A673 (cell line): ENCODE results near the gene PTGDR2. TPM values are rescaled to one million over a fixed set of nuclear protein-coding genes. Genes with fewer than 3 reads are reported as not detected.

Experiments
- BruUV-seq: library from RNA; stranded (reverse); fragments of 400-500 nt; replicated peaks from 2 replicates; lab custom pipeline; 2021; lab: Mats Ljungman, UMichigan
- CTCF ChIA-PET: fragments of 300-600 bp; sonication (Branson Sonifier 250); formaldehyde crosslinking; loops from one replicate; lab custom pipeline; 2022; ENCODE audit warnings: antibody characterized with exemption; lab: Charles Lee
- POLR2A ChIA-PET: fragments of 300-600 bp; sonication (Branson Sonifier 250); formaldehyde crosslinking; loops from one replicate; lab custom pipeline; 2022; ENCODE audit warnings: antibody characterized with exemption; ENCODE audit not compliant: low non-redundant PET; lab: Charles Lee
- DNase-seq: peaks from one replicate; pipeline ENCODE4 v3.0.0-alpha.2; 2015; ENCODE audit warnings: low spot score
- H3K27ac ChIP-seq: fragments of 200-600 bp; sonication (generic); 2 replicates; pipeline ENCODE4 v1.5.1; 2016; ENCODE audit warnings: mixed run types, low read depth, mild to moderate bottlenecking, mixed read lengths, antibody characterized with exemption, low read length; ENCODE audit not compliant: poor library complexity, severe bottlenecking
- H3K27me3 ChIP-seq: fragments of 200-600 bp; sonication (generic); replicated peaks from 2 replicates; pipeline ENCODE4 v1.6.1; 2017; ENCODE audit warnings: mixed run types, low read depth, mild to moderate bottlenecking, mixed read lengths, antibody characterized with exemption, low read length; ENCODE audit not compliant: insufficient read depth, poor library complexity
- H3K36me3 ChIP-seq: fragments of 200-600 bp; sonication (generic); 2 replicates; pipeline ENCODE4 v1.6.1; 2016; ENCODE audit warnings: mixed run types, mild to moderate bottlenecking, mixed read lengths, antibody characterized with exemption, low read length; ENCODE audit not compliant: insufficient read depth, poor library complexity, severe bottlenecking
- H3K4me1 ChIP-seq: fragments of 200-600 bp; sonication (generic); 2 replicates; pipeline ENCODE4 v1.6.1; 2017; ENCODE audit warnings: mixed run types, mild to moderate bottlenecking, mixed read lengths, antibody characterized with exemption, low read length; ENCODE audit not compliant: insufficient read depth, poor library complexity, severe bottlenecking
- H3K4me3 ChIP-seq: fragments of 200-600 bp; sonication (generic); 2 replicates; pipeline ENCODE4 v1.5.1; 2016; ENCODE audit warnings: low read depth, mixed run types, mild to moderate bottlenecking, mixed read lengths, low read length; ENCODE audit not compliant: poor library complexity, severe bottlenecking
- H3K9me3 ChIP-seq: fragments of 200-600 bp; sonication (generic); 2 replicates; pipeline ENCODE4 v1.6.1; 2016; ENCODE audit warnings: mixed run types, low read depth, mild to moderate bottlenecking, mixed read lengths, antibody characterized with exemption, low read length; ENCODE audit not compliant: poor library complexity, severe bottlenecking
- CTCF ChIP-seq: fragments of 300-800, 200-600 bp; sonication (generic); conservative IDR thresholded peaks from 2 replicates; pipeline ENCODE4 v1.5.1; 2017; ENCODE audit warnings: low read depth, mild to moderate bottlenecking, antibody characterized with exemption, low read length, moderate library complexity, mixed read lengths
- EZH2 ChIP-seq: fragments of 200-600 bp; sonication (generic); IDR thresholded peaks from 2 replicates; pipeline ENCODE4 v1.6.1; 2017; ENCODE audit warnings: borderline replicate concordance, low read depth, mild to moderate bottlenecking, mixed read lengths, antibody characterized with exemption, low read length; ENCODE audit not compliant: poor library complexity, severe bottlenecking
- intact Hi-C: fragments of 100-400 bp; cut with micrococcal nuclease; formaldehyde crosslinking; loops from one replicate; pipeline ENCODE4 v1.10.0; 2022; ENCODE audit not compliant: unreplicated experiment
- total RNA-seq: library from RNA; stranded (reverse); gene quantifications from 2 replicates; pipeline ENCODE4 v1.2.3, GENCODE V29; 2021

PTGDR2 gene
- total RNA-seq, 1 experiment from 2014 or later = 0.09 TPM

GRCh38 chr11:60840470-60841430 is 15.0 kb downstream of the PTGDR2 start:
- Histone ChIP-seq H3K4me3 (no peak overlapping the region), H3K27me3 (no peaks in the 10 kb centered on the region), H3K36me3 (no peaks in the 10 kb centered on the region), H3K4me1 (no peaks in the 10 kb centered on the region), H3K9me3 (no peaks in the 10 kb centered on the region), H3K27ac (no peak overlapping the region)
- POLR2A ChIA-PET = no interaction called here
- intact Hi-C loops = no loop called here
- no peak for TF ChIP-seq EZH2
- TF ChIP-seq CTCF = no peak
- CTCF ChIA-PET = interaction anchor here (0.6 kb wide), 1 partner anchor 273 kb away, joined by 3 read pairs; no protein-coding TSS in a partner anchor
- no peak for DNase-seq
- no TSS peak for BruUV-seq

GRCh38 chr11:60838132-60838531 is 17.6 kb downstream of the PTGDR2 start:
- POLR2A ChIA-PET = no interaction called here

More at GRCh38 chr11:60838132-60838531, 17.6 kb downstream of the PTGDR2 start:
- intact Hi-C loops = no loop called here
- CTCF ChIA-PET = interaction anchor here (0.5 kb wide), 1 partner anchor 63 kb away, joined by 3 read pairs; no protein-coding TSS in a partner anchor
- Histone ChIP-seq H3K27ac (no peak overlapping the region), H3K36me3 (no peaks in the 10 kb centered on the region), H3K9me3 (no peaks in the 10 kb centered on the region), H3K4me1 (no peaks in the 10 kb centered on the region), H3K4me3 (no peak overlapping the region), H3K27me3 (no peaks in the 10 kb centered on the region)
- no TSS peak for BruUV-seq
- TF ChIP-seq EZH2 = no peak
- no peak for TF ChIP-seq CTCF
- no peak for DNase-seq
